HG03439 (cell line): Measurements from ENCODE around the gene MEIS1.

ENCODE experiments used
- ATAC-seq: cut with Tn5 transposase; IDR thresholded peaks from one replicate; pipeline ENCODE4 v1.9.1; 2021; ENCODE audit warnings: mild to moderate bottlenecking, moderate library complexity; ENCODE audit not compliant: unreplicated experiment

Gene MEIS1

DNA sequence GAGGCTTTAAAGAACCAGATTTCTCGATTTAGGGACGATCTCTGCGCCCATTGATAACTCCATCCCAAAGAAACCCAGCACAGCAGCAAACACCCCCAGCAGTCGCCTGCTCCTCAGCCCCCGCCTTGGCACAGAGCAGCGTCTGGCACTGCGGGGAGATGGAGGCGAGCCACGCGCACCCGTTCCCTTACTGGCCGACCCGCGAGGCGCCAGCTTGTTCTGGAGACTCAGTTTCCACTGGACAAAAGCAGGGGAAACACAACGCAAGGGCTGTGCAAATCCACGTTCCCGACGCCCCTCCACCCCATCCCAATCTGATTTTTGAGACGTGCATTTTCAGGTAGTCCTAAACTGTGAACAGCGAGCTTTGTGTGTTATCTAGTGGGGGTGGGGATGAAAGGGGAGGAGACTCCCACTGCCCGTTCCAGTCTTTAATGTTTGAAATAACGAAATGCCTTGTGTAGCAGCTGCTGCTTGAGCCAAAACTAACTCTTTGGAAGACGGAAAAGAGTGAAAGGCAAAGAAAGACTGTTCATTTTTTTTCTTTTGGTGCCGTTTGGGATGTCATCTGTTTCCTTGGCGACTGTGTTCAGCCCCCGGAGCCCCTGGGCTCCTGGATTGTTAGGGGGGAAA, 143.2 kb downstream of the MEIS1 start:
- ATAC-seq: no peak

DNA sequence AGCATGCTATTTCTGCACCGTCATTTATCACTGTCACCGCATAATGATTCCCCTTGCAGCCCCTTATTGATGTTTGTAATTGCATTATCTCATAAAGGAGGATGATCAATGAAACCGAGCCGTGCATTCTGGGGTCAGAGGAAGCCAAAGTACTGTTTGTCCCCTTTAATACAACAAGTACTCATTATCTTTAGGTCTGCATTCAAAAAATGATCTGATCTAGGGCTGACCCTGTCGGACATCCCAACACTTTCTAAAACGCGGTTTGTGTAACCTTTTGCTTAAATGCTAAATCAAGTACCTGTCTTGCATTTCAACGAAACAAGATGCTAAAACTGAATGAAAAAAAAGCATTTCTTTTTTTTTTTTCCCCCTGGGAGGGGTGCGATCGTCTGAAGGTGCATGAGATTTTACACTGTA, 143.8 kb downstream of the MEIS1 start:
- no peak for ATAC-seq

DNA sequence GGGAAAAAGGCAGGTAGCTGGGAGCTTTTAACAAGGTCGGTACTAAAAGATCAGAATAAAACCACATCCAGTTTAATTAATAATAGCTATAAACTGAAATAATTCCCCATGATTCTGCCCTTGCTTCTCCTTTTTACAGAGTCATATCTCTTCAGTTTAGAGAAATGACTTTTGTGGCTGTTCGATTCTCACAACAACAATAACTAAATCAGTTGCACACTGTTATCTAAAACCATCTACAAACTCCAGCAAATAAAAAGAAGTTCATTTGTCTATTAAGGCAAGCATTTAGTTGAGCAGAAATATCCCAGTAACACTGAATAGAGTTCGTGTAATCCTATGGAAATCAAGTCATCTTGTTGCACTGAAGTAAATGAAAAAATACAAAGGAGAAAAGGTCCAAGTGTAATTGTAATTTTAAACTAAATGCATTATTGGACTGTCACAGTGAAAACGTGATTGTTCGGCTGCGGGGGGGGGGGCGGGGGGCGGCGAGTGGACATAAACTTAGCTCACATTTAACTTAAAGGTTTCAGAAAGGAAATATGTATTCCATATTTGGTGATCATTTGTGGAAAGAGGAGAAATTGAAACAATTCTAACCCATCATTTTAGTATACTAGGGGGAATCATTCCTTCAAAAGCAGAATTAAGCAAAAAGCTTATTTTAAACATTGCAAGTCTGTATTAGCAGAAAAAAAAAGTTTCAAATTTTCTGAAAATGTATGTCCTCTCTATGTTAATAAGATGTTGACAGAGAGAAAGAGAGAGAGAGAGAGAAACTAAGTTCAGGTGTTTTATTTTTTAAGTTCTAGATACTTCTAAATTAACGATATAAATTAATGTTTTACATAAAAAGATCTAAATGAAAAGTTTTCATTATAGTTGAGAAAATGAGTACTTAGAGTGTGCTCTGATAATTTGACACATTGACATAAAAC, 144.5 kb downstream of the MEIS1 start:
- no peak for ATAC-seq

- ATAC-seq: no peak
Observed at GRCh38 chr2:66580166-66581049, 145.5 kb downstream of the MEIS1 start.

DNA sequence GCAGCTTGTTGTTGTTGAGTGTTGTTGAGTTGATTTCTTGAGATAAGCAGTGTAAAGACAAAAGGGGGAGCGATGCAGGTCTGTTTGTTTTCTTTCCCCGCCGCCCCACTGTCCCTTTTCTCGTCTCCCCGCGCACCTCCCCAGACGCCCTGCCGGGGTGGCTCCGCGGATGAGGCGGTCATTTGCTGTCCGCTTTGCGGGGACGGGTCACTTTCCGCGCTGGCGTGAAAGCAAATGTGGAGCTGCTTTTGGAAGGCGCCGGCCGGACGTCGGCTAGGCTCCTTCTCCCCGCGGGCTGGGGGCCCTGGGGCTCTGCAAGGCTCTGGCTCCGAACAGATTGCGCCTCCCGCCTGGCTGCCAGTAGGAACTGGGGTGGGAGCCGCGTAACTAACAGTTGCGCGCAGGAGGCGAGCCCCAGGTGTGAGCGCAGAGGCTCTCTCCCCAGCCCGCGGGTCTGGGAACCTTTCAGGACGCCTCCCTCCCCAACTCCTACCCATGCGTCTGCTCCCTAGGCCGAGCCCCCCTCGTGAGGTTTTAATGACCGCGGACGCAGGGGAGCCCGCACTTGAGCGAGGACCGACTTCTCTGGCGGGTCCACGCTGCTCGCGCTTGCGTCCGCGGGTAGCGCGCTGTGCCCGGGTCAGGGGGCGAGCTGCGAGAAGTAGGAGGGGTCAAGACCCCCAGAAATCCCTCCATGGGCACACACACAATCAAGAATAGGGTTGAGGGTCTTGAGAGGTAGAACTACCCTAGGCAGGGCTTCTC, 146.6 kb downstream of the MEIS1 start:
- ATAC-seq: no peak

GRCh38 chr2:66582104-66582986, 147.4 kb downstream of the MEIS1 start:
- no peak for ATAC-seq

DNA sequence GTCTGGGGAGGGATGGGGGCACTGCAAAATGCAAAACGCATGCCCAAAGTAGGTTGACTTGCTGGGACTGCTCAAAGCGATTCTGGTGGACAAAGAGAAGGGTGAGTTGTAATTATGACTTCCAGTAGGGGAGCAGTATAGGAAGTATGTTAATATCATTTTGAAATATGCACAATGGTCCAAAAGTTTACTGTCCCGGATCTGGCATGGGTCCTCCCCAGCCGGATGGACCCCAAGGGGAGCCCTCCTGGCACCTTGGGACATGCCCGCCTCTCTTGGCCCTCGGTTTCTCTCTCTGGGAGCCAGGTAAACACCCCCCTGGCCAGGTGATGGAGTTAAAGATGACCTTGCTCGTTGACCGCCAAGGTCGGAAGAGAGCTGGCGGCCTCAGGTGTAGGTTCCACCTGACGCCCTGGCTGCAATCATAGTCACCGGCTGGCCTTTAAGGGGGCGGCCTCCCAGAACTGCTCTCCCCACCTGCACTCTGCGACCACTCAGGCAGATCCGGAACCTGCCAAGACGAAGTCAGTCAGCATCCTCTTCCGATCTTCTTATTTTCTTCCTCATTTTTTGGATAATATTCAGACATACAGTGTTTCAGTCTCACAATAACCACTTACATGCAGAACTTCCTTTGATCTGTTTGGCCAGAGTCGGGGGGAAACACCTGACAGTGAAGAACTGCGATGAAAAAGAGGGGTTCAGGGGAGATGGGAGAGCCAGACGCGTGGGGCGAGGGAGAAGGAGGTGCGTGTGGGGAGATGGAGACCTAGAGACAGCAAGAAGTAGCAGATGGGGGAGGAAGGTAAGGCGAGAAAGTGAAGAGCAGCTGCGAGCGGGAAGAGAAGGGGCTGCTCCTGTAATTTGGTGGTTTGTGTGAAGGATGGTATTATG, 148.3 kb downstream of the MEIS1 start:
- no peak for ATAC-seq

- ATAC-seq: no peak
Observed at GRCh38 chr2:66583881-66584280, 149.0 kb downstream of the MEIS1 start.

DNA sequence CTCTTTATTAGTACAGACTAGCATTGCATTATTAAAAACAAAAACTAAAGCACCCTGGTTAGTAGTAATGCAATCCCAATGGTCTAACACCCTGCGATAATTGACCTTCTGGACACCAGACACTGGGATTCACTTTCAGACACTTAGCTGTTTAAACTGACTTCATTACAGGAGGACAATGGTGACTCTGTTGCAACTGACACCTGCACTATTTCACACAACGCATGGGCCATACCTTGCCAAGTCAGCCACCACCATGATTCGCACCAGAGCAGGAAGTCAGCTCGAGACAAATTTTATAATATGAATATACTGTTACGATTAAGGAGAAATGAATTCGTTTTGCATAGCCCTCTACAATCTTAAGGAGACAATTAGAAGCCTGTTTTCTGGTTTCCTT, 150.7 kb downstream of the MEIS1 start:
- no peak for ATAC-seq

GRCh38 chr2:66587216-66587615, 152.3 kb downstream of the MEIS1 start:
- no peak for ATAC-seq

DNA sequence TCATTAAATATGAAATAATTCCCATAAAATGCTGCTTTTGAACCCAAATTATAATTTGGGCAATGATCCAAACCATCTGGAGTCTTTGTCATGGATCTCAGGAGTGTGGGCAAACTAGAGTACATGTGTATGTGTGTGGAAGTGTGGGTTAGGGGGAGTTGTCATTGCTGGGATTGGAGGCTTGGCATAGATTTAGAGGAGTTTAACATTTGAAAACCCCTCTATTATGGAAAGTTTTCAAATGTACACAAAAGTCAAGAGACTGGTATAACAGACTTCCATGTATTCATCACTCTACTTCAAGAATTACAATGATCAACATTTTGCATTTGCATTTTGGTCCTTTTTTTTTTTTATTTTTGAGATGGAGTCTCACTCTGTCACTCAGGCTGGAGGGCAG, 159.1 kb downstream of the MEIS1 start:
- no peak for ATAC-seq

GRCh38 chr2:66595556-66595955, 160.6 kb downstream of the MEIS1 start:
- no peak for ATAC-seq

DNA sequence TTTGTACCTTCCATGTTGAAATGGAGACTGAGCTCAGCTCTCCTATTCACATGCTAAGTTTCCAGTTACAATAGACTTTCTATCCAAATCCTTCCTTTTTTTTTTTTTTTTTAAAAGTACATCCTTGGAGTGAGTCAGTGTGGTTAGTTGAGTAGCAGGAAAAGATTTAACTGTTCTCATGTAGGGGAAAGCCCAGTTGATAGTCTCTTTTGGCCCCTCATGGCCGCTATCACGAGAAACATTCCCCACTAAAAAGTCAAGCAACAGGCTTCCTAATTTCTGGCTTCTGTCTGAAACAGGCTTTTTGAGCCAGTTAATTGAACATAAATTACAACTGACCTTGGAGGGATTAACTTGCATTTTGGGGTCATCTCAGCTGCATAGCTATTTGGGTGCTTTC, 161.3 kb downstream of the MEIS1 start:
- ATAC-seq: no peak

DNA sequence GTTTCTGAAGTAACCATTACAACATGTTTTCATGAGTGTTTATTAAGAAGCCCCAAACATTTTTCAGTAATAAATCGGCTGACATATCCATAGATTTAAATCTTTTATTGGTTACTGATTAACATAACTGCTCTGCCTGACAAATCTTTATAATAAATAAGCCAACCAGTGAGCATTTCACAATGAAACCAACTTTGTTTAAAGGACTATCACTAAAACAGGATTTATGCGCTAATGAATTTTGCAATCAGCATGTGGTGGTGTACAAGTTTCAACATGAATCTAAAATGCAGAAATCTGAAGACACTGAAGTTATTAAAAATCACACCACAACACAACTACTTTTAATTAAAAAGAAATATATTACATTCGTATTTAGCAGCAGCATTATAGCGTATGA, 166.7 kb downstream of the MEIS1 start:
- ATAC-seq: no peak

- ATAC-seq: no peak
Observed at GRCh38 chr2:66602341-66602740, 167.4 kb downstream of the MEIS1 start.

DNA sequence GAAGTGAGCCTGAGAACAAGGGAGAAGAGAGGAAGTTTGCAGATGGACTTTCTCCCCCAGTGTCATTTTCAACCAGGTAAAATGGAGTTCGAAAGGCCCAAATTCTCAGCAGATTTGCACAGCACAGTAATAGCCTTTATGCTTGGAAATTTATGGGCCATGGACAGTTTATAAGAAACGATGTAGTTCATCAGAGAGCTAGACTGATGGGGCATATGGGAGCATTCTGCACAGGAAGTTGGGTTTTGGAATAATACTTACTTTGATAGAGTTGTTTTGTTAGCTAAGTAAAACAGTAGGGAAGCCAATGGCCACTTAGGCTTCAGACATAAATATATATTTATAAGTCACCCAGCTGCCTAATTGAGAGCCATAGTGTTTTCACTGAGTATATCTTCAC, 169.4 kb downstream of the MEIS1 start:
- no peak for ATAC-seq

GRCh38 chr2:66604976-66605375, 170.1 kb downstream of the MEIS1 start:
- no peak for ATAC-seq

DNA sequence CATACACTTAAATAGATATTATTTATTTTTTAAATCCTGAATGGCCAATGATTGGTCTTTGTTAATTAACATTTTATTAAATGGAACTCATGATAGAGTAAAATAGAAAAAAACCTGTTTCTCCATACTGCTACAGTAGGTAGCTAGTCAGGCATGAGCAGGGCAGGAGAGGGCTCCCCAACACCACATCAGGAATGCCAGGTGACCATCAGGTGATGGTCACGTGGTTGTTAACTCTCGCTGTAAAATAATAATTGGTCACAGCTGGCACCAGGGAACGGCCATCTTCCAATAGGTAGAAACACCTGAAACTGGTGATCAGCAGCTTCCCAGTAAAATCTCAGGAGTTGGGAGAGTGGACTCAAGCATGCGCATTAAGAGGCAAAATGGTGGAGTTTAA, 172.2 kb downstream of the MEIS1 start:
- ATAC-seq: no peak
